A673 (cell line): Measurements from ENCODE around the gene CELF5. TPM values are rescaled to one million over a fixed set of nuclear protein-coding genes. Genes with fewer than 3 reads are reported as not detected.

Experiments used
- BruUV-seq: library from RNA; stranded (reverse); fragments of 400-500 nt; replicated peaks from 2 replicates; lab custom pipeline; 2021; lab: Mats Ljungman, UMichigan
- CTCF ChIA-PET: fragments of 300-600 bp; sonication (Branson Sonifier 250); formaldehyde crosslinking; loops from one replicate; lab custom pipeline; 2022; ENCODE audit warnings: antibody characterized with exemption; lab: Charles Lee
- POLR2A ChIA-PET: fragments of 300-600 bp; sonication (Branson Sonifier 250); formaldehyde crosslinking; loops from one replicate; lab custom pipeline; 2022; ENCODE audit warnings: antibody characterized with exemption; ENCODE audit not compliant: low non-redundant PET; lab: Charles Lee
- DNase-seq: peaks from one replicate; pipeline ENCODE4 v3.0.0-alpha.2; 2015; ENCODE audit warnings: low spot score
- H3K27ac ChIP-seq: fragments of 200-600 bp; sonication (generic); 2 replicates; pipeline ENCODE4 v1.5.1; 2016; ENCODE audit warnings: mixed run types, low read depth, mild to moderate bottlenecking, mixed read lengths, antibody characterized with exemption, low read length; ENCODE audit not compliant: poor library complexity, severe bottlenecking
- H3K27me3 ChIP-seq: fragments of 200-600 bp; sonication (generic); replicated peaks from 2 replicates; pipeline ENCODE4 v1.6.1; 2017; ENCODE audit warnings: mixed run types, low read depth, mild to moderate bottlenecking, mixed read lengths, antibody characterized with exemption, low read length; ENCODE audit not compliant: insufficient read depth, poor library complexity
- H3K36me3 ChIP-seq: fragments of 200-600 bp; sonication (generic); 2 replicates; pipeline ENCODE4 v1.6.1; 2016; ENCODE audit warnings: mixed run types, mild to moderate bottlenecking, mixed read lengths, antibody characterized with exemption, low read length; ENCODE audit not compliant: insufficient read depth, poor library complexity, severe bottlenecking
- H3K4me1 ChIP-seq: fragments of 200-600 bp; sonication (generic); 2 replicates; pipeline ENCODE4 v1.6.1; 2017; ENCODE audit warnings: mixed run types, mild to moderate bottlenecking, mixed read lengths, antibody characterized with exemption, low read length; ENCODE audit not compliant: insufficient read depth, poor library complexity, severe bottlenecking
- H3K4me3 ChIP-seq: fragments of 200-600 bp; sonication (generic); 2 replicates; pipeline ENCODE4 v1.5.1; 2016; ENCODE audit warnings: low read depth, mixed run types, mild to moderate bottlenecking, mixed read lengths, low read length; ENCODE audit not compliant: poor library complexity, severe bottlenecking
- H3K9me3 ChIP-seq: fragments of 200-600 bp; sonication (generic); 2 replicates; pipeline ENCODE4 v1.6.1; 2016; ENCODE audit warnings: mixed run types, low read depth, mild to moderate bottlenecking, mixed read lengths, antibody characterized with exemption, low read length; ENCODE audit not compliant: poor library complexity, severe bottlenecking
- EZH2 ChIP-seq: fragments of 200-600 bp; sonication (generic); IDR thresholded peaks from 2 replicates; pipeline ENCODE4 v1.6.1; 2017; ENCODE audit warnings: borderline replicate concordance, low read depth, mild to moderate bottlenecking, mixed read lengths, antibody characterized with exemption, low read length; ENCODE audit not compliant: poor library complexity, severe bottlenecking
- intact Hi-C: fragments of 100-400 bp; cut with micrococcal nuclease; formaldehyde crosslinking; loops from one replicate; pipeline ENCODE4 v1.10.0; 2022; ENCODE audit not compliant: unreplicated experiment
- total RNA-seq: library from RNA; stranded (reverse); gene quantifications from 2 replicates; pipeline ENCODE4 v1.2.3, GENCODE V29; 2021
- TF ChIP-seq, protein P1 (sequence below): fragments of 300-800, 200-600 bp; sonication (generic); conservative IDR thresholded peaks from 2 replicates; pipeline ENCODE4 v1.5.1; 2017; ENCODE audit warnings: low read depth, mild to moderate bottlenecking, antibody characterized with exemption, low read length, moderate library complexity, mixed read lengths

The CELF5 gene
- total RNA-seq, 1 experiment from 2014 or later = 3.7 TPM

DNA sequence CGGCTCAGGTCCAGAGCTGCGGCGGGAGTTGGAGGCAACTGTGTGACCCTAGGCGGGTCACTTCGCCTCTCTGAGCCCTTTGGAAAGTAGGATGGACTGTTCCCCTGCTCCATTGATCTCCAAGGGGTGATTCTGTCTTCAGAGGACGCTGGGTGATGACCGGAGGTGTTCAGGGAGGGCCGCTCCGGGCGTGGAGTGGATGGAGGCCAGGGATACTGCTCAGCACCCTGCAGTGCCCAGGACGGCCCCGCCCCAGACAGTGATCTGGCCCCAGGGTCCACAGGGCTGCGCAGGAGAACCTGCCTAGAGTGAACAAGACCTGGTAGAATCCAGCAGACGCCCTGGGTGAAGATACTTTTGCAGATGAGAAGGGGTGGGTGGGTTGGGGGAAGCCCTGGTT, 31.8 kb upstream of the CELF5 start:
- POLR2A ChIA-PET = no interaction called here
- no TSS peak for BruUV-seq
- Histone ChIP-seq H3K27ac (no peak overlapping the region), H3K27me3 (no peaks in the 10 kb centered on the region), H3K4me1 (peaks cover 1% of the 10 kb centered on the region), H3K4me3 (no peak overlapping the region), H3K9me3 (no peaks in the 10 kb centered on the region), H3K36me3 (peaks cover 19% of the 10 kb centered on the region)
- DNase-seq = no peak
- intact Hi-C loops = no loop called here
- TF ChIP-seq, protein P1, sequence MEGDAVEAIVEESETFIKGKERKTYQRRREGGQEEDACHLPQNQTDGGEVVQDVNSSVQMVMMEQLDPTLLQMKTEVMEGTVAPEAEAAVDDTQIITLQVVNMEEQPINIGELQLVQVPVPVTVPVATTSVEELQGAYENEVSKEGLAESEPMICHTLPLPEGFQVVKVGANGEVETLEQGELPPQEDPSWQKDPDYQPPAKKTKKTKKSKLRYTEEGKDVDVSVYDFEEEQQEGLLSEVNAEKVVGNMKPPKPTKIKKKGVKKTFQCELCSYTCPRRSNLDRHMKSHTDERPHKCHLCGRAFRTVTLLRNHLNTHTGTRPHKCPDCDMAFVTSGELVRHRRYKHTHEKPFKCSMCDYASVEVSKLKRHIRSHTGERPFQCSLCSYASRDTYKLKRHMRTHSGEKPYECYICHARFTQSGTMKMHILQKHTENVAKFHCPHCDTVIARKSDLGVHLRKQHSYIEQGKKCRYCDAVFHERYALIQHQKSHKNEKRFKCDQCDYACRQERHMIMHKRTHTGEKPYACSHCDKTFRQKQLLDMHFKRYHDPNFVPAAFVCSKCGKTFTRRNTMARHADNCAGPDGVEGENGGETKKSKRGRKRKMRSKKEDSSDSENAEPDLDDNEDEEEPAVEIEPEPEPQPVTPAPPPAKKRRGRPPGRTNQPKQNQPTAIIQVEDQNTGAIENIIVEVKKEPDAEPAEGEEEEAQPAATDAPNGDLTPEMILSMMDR = no peak
- TF ChIP-seq EZH2 = no peak
- CTCF ChIA-PET = no interaction called here

DNA sequence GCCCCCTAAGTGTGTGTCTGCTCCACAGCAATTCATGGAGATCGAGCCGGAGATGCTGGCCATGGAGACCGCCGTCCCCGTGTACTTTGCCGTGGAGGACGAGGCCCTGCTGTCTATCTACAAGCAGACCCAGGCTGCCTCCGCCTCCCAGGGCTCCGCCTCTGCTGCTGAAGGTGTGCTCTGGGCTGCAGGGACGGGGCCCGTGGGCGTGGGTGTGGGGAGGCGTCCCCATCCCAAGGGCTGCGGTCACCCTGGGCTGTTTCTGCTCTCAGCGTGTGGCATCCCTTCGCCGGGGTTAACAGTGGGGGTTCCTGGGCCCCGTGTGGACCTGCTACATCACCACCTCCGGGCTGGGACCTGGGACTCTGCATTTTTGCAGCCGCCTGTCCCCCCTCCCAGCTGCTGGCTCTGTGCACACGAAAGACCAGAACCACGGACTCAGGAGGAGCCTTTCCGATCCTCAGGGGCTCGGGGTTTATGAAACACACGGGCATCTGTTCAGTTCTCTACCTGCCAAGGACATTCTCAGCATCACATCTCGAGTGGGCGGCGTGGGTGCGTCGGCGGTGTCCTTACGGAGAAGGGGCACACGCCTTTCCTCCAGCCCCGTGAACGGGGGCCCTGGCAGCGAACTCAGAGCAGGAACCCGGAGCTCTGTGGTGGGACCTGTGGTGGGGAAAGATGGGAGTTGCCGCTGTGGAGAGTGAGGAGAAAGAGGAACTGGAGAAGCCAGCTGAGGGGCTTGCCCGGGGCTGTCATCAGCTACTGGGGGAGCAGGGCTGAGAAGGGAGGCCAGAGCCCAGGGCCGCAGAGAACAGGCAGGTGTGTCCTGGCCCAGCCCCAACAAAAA, 31.0 kb upstream of the CELF5 start:
- H3K4me1 ChIP-seq = no peaks in the 10 kb centered on the region
- H3K27ac ChIP-seq = no peak overlapping the region
- ChIA-PET CTCF (no interaction called here), POLR2A (no interaction called here)
- no peak for DNase-seq
- H3K4me3 ChIP-seq = no peak overlapping the region
- intact Hi-C loops = no loop called here
- H3K36me3 ChIP-seq = peaks cover 17% of the 10 kb centered on the region
- H3K9me3 ChIP-seq = no peaks in the 10 kb centered on the region
- H3K27me3 ChIP-seq = no peaks in the 10 kb centered on the region
- BruUV-seq = no TSS peak
- TF ChIP-seq, protein P1 = no peak
- no peak for TF ChIP-seq EZH2

DNA sequence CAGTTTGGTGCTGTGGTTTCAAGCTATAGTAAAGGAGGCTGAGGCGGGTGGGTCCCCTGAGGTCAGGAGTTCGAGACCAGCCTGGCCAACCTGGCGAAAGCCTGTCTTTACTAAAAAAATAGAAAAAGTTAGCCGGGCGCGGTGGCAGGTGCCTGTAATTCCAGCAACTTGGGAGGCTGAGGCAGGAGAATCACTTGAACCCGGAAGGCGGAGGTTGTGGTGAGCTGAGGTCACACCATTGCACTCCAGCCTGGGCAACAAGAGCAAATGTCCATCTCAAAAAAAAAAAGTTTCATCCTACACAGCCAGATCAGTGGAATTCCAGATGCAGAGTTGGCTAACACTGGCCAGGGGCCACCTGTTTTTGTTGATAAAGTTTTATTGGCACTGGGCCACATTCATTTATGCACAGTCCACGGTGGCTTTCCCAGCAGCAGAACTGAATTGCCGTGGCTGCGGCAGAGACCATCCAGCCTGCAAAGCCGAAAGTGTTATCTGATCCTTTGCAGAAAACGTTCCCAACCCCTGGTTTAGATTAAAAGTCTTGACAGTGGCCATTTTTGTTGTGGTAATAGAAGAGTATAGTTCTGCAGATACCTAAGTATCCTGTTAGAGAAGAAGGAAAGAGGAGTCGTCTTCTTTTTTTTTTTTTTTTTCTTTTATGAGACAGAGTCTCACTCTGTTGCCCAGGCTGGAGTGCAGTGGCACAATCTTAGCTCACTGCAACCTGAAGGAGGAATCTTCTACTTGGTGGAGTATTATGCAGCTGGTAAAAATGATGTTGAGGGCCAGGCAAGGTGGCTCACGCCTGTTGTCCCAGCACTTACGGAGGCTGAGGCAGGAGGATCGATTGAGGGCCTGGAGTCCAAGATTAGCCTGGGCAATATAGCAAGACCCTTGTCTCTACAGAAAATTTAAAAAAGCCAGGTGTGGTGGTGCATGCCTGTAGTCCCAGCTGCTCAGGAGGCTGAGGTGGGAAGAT, 30.1 kb upstream of the CELF5 start:
- Histone ChIP-seq H3K4me1 (no peaks in the 10 kb centered on the region), H3K9me3 (no peaks in the 10 kb centered on the region), H3K36me3 (peaks cover 11% of the 10 kb centered on the region), H3K4me3 (no peak overlapping the region), H3K27me3 (no peaks in the 10 kb centered on the region), H3K27ac (no peak overlapping the region)
- no TSS peak for BruUV-seq
- DNase-seq = no peak
- ChIA-PET CTCF (no interaction called here), POLR2A (no interaction called here)
- intact Hi-C loops = no loop called here
- TF ChIP-seq, protein P1 = no peak
- TF ChIP-seq EZH2 = no peak
